AG04449 (cell line): Measurements from ENCODE around the gene KIRREL2.
"Not testable (repeated sequence)": the region's sequence is repeated elsewhere in the genome, so short reads cannot be mapped to it uniquely, and the experiment has no call there.

Source experiments
- CTCF ChIA-PET: fragments of 350-600 bp; formaldehyde crosslinking; extraction: SDS; loops from one replicate; lab custom pipeline; 2021; ENCODE audit warnings: antibody characterized with exemption; lab: Yijun Ruan, JAX
- POLR2A ChIA-PET: fragments of 400-600, 350-600 bp; formaldehyde crosslinking; extraction: SDS; loops from one replicate; lab custom pipeline; 2020; ENCODE audit warnings: antibody characterized with exemption, inconsistent platforms; lab: Yijun Ruan, JAX
- DNase-seq: peaks from one replicate; pipeline ENCODE4 v3.0.0-alpha.2; 2010; ENCODE audit warnings: low read depth, low spot score
- H3K4me3 ChIP-seq: 2 replicates; pipeline ENCODE4 v1.5.1; 2011; ENCODE audit warnings: low read depth, mild to moderate bottlenecking, control low read depth, low read length
- TF ChIP-seq, protein P1 (sequence below): IDR thresholded peaks from one replicate; pipeline ENCODE4 v1.5.1; 2011; ENCODE audit warnings: mild to moderate bottlenecking, moderate library complexity, low read length, control low read depth, inconsistent platforms; ENCODE audit not compliant: insufficient read depth; ENCODE audit errors: missing control alignments

Gene KIRREL2

DNA sequence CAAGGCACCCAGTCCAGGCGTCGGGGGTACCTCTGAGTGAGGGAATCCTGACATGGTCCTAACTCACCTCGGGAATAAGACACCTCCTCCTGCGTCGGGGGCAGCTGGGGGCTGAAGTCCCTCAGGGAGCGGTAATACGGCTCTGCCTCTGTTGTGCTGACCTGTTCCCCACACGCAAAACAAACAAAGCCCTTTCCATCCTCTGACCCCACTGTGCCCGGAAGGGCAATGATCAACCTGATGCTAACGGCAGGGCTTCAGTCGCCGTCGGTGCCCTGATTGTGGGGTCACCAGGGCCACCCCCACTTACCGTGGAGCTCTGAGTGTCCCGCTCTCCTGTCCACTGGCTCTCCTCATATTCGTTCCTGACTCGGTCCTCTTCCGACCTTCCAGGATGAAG is 25.7 kb upstream of the KIRREL2 start:
- ChIA-PET CTCF (no interaction called here), POLR2A (no interaction called here)
- no peak for DNase-seq
- no peak overlapping the region for H3K4me3 ChIP-seq
- TF ChIP-seq, protein P1, sequence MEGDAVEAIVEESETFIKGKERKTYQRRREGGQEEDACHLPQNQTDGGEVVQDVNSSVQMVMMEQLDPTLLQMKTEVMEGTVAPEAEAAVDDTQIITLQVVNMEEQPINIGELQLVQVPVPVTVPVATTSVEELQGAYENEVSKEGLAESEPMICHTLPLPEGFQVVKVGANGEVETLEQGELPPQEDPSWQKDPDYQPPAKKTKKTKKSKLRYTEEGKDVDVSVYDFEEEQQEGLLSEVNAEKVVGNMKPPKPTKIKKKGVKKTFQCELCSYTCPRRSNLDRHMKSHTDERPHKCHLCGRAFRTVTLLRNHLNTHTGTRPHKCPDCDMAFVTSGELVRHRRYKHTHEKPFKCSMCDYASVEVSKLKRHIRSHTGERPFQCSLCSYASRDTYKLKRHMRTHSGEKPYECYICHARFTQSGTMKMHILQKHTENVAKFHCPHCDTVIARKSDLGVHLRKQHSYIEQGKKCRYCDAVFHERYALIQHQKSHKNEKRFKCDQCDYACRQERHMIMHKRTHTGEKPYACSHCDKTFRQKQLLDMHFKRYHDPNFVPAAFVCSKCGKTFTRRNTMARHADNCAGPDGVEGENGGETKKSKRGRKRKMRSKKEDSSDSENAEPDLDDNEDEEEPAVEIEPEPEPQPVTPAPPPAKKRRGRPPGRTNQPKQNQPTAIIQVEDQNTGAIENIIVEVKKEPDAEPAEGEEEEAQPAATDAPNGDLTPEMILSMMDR = no peak

DNA sequence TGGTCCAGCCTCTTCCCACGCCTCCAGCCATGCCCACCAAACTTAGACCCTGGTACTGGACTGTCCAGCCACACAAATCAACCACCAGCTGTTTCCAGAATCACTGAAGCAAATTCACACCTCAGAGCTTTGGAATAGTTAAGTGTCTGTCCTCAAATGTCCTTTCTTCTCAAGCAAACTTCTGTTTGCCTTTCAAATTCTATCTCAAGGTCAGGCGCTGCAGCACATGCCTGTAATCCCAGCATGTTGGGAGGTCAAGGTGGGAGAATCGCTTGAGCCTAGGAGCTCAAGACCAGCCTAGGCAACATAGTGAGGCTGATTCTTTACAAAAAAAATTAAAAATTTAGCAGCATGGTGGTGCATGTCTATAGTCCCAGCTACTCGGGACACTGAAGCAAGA is 24.7 kb upstream of the KIRREL2 start:
- CTCF ChIA-PET = no interaction called here
- no peak overlapping the region for H3K4me3 ChIP-seq
- POLR2A ChIA-PET = no interaction called here
- no peak for DNase-seq
- TF ChIP-seq, protein P1 = no peak

GRCh38 chr19:35833972-35834371 is 22.7 kb upstream of the KIRREL2 start:
- ChIA-PET POLR2A (no interaction called here), CTCF (interaction anchor here (0.7 to 1.3 kb wide), 2 partner anchors 97 to 116 kb away, joined by 4 to 5 read pairs; no protein-coding TSS in a partner anchor)
- TF ChIP-seq, protein P1 = no peak
- no peak for DNase-seq
- H3K4me3 ChIP-seq = no peak overlapping the region

GRCh38 chr19:35836096-35836495 is 20.6 kb upstream of the KIRREL2 start:
- DNase-seq, H3K4me3 ChIP-seq, POLR2A ChIA-PET, CTCF ChIA-PET: not testable (repeated sequence)

- TF ChIP-seq, protein P1 = no peak
- no peak for DNase-seq
- H3K4me3 ChIP-seq = no peak overlapping the region
- ChIA-PET CTCF (no interaction called here), POLR2A (no interaction called here)
Observed at GRCh38 chr19:35841961-35842595, 14.6 kb upstream of the KIRREL2 start.

DNA sequence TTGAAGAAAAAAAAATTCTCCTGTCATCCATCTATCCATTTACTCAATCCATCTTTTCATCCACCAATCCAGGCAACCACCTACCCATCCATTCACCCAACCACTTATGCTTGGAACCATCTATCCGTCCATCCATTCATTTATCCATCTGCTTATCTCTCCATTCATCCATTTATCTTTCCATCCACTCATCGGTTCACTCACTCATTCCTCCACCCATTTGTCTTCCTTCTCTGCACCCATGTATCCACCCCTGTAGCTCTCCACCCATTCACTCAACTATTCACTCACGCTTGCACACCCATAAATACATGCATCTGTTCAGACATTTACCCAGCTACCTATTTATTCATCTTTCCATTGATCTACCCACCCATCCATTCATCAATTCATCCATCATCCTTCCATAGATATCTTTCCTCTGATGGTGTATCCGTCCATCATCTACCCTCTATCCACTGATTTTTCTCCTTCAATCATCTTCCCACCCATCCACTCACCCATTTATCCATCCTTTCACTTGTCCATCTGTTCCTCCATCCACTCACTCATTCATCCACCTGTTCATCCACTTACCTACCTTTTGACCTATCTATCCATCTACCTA is 13.9 kb upstream of the KIRREL2 start:
- DNase-seq = no peak
- CTCF ChIA-PET = no interaction called here

More for the DNA sequence above, 13.9 kb upstream of the KIRREL2 start:
- TF ChIP-seq, protein P1 = no peak
- H3K4me3 ChIP-seq = no peak overlapping the region
- POLR2A ChIA-PET = no interaction called here
